Fibroblast of skin of left quadriceps (primary cell): ENCODE data around the gene TNNT1.
"Not testable (repeated sequence)": the region's sequence is repeated elsewhere in the genome, so short reads cannot be mapped to it uniquely, and the experiment has no call there.

Experiments used
- DNase-seq, 2 experiments: peaks; one replicate each; pipeline ENCODE4 v3.0.0-alpha.2; 2013; ENCODE audit warnings: low read depth in 2 of 2

The TNNT1 gene, protein sequence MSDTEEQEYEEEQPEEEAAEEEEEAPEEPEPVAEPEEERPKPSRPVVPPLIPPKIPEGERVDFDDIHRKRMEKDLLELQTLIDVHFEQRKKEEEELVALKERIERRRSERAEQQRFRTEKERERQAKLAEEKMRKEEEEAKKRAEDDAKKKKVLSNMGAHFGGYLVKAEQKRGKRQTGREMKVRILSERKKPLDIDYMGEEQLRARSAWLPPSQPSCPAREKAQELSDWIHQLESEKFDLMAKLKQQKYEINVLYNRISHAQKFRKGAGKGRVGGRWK

DNA sequence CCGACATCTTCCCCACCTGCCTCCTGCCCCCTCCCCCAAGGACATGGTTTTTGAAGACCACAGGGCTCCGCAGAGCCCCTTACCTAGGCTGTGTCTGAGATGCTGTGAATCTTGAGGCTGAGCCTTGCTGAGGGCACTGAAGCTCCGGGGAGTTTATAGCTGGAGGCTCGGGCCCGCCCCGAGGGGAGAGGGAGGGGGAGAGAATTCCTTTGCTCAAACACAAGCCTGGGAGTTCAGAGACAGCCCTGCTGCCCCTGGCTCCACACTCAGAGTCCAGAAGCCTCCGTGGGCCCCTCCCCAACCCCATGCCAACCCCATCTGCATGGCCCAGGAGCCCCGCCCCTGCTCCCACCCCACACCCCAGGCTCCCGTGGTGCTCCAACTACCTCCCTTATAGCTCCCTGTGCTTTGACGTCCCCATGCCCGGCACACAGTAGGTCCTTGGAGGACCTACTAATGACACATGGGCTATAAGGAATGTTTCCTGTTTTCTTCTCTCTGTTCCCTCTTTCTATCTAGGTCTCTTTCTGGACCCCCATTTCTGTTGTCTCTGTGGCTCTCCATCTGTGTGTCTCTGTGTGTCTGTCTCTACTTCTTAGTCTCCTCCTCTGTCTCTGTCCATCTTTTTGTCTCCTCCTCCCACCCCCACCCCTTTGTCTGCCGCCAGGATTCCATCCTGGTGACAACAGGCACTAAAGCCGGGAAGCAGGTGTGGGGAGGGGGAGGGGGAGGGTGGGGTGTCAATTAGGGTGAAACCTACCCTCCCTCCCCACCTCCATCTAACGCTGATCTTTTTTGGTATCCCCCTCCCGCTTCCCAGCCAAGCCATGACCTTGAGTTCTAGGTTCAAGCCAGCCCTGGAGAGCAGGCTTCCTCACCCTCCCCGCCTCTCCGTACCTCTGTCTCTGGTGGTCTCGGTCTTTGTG, at the start of gene TNNT1:
TNNT1 (minus strand) TSS at position 129 of the 926 bp plus-strand sequence. CDS start 2,049 bp downstream, outside the sequence.
- no peak for DNase-seq

DNA sequence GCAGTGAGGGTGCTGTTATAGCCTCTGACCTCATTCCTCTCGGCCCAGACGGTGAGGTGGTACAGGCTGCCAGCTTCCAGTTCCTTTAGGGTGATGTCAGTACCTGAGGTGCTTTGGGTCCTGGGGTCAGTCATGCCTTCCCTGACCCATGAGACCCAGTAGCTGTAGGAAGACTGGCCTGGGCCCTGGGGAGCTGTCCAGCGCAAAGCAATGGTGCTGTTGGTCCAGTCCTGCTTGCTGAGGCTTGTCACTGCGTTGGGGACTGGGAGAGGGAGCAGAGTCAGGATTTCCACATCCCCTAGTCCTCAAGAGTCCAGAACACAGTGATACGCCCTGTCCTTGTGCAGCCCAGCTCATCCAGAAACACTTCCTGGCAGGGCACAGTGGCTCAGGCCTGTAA, 49.6 kb upstream of the TNNT1 start:
- DNase-seq = no peak

DNA sequence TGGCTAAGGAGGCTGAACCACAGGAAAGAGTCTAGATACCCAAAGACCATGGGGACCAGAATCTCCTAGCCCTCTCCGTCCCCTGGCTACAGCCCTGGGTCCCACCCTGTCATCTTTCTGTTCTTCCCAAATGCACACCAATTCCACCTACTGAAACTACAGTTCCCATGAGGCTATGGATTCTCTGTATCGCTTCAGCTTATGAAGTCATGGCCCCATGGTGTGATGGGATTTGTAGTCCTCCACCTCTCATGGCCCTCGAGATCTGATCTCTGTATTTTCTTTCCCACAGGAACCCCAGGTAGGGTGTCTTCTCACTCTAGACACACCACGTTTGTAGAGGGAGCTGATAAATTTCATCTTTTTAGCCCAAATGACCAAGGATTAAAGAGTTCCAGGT, 48.5 kb upstream of the TNNT1 start:
- no peak for DNase-seq

DNA sequence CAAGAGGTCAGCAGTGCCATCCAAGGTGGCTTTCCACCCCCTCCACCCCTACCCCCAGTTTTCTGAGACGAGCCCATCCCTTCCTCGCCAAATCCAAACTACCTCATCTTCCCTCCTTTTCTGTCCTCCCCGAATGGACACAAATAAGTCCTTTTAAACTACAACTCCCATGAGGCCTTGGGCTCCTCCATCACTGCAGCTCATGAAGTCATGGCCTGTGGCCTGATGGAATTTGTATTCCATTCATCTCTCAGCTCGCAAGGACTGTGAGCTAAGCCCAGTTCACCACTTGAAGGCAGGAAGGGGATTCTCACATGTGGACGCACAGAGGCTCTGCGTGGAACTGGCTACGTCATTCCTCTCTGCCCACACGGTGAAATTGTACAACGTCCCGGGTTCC, 47.8 kb upstream of the TNNT1 start:
- DNase-seq = no peak

DNA sequence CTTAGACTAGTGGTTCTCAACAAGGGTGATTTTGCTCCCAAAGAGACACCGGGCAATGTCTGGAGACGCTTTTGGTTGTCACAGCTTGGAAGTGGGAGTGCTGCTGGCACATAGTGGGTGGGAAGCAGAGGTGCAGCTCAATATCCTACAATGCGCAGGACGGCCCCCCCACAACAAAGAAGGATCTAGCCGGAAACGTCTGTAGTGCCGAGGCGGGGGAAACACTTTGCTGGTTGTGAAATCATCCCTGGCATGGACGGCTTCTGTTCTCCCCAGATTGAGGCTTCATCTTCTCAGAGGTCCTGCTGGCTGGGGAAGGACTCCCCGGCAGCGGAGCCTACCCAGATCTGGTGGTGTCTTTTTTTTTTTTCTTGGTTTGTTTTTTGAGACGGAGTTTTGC, 44.5 kb upstream of the TNNT1 start:
- no peak for DNase-seq

DNA sequence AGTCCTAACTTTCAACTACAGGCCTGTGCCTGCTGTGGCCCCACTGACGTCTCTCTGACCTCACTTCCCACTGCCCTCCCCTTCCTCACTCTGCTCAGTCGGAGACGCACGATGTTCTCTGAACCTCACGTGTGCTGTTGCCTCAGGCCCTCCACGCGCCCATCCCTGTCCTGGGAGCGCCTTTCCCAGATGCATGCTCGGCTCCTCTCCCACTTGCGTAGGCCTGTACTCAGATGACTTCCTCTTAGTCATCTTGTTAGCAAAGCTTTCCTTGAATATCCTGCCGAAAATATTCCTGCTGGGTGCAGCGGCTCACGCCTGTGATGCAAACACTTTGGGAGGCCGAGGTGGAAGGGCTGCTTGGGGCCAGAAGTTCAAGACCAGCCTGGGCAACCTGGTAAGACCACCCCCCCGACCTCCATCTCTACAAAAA, 40.4 kb upstream of the TNNT1 start:
- peak; percentile 59 to 65 for DNase-seq

DNA sequence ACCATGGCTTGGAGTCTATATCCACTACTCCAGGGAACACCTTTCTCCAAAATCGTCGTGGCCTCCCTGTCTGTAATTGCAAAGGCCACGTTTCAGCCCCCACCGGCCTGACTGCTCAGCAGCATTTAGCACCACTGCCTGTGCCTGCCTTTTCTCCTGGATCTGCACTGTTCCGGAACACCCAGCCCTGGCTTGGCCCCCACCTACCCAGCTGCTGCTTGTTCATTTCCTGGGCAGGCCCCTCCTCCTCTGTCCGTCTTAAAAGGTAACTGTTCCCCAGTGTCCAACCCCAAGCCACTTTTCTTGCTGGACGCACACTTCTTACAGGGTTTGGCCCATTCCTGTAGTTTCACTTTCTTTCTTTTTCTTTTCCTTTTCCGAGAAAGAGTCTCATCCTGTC, 39.6 kb upstream of the TNNT1 start:
- no peak for DNase-seq

DNA sequence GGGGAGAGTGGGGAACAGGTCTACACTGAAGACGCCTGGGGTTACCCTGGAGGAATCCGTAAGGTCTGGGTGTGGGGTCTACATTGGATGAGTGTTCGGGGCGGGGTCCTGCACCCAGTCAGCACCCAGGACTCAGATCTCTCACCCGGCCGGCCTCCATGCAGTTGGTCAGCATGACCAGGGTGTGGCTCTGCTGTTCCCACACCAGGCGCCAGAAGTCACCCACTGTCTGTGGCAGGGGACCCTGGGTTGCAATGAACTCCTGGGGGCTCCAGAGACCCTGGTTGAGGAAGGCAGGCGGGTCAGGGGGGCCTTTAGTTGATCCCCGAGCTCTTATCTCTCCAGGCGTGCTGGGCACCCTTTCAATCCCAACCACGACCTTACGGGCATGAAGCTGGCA, 37.1 kb upstream of the TNNT1 start:
- no peak for DNase-seq

DNA sequence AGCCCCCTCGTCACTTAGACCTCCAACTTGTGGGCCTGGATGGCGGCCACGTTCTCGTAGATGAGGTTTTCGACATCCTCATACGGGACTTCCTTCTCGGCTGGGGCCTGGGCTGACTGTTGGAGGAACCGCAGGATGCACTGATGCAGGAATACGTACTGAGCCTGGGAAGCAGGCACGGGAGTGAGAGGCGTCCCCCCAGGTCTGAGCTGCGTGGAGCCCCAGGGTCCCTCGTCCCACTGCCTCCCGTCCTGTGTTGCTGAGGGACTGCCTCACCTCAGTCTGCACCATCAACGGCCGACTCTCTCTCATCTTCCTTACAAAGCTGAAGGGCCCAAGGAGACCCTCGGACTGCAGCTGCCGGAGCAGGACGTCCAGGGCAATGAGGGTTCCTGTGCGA, 32.7 kb upstream of the TNNT1 start:
- no peak for DNase-seq

DNA sequence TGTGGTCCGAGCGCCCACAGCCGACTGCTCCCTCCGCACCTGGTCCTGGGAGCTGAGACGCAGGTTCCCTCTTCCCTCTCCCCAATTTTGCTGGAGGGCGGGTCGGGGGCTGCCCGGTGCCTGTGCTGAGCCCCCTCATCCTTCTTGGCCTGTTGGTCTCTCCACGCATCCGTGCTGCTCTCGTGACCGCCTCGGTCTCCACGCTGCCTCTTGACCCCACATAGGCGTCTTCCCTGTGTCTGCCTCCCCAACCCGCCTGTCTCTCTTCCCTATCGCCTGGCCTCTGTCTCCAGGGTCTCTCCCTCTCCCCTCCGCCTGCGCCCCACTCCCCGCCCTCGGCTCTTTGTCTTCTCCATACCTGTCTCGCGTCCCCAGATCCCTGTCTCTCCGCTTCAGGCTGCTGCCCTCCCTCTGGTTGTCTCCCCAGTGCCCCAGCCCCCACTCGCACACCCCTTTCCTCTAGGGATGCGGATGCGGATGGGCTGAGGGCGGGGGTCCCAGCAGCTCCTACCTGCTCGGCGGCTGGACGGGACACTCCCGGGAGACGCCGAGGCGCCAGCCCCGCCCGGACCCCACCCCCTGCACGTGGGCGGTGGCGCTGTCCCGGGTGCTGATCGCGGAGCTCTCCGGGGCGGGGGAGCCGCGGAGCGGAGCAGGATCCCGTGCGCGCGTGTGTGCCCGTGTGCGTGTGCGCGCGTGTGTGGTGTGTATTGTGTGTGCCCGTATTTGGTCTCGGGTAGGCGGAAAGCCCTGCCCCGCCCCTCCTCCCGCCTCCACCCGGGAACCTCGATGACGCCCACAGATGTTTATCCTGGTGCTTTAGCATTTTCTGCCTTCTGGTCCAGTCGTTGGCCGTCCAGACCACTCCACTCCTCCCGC, 30.8 kb upstream of the TNNT1 start, which contains the start of gene SYT5:
SYT5 (minus strand) TSS at position 684 of the 879 bp plus-strand sequence. CDS start 1,248 bp downstream, outside the sequence.
- no peak for DNase-seq

DNA sequence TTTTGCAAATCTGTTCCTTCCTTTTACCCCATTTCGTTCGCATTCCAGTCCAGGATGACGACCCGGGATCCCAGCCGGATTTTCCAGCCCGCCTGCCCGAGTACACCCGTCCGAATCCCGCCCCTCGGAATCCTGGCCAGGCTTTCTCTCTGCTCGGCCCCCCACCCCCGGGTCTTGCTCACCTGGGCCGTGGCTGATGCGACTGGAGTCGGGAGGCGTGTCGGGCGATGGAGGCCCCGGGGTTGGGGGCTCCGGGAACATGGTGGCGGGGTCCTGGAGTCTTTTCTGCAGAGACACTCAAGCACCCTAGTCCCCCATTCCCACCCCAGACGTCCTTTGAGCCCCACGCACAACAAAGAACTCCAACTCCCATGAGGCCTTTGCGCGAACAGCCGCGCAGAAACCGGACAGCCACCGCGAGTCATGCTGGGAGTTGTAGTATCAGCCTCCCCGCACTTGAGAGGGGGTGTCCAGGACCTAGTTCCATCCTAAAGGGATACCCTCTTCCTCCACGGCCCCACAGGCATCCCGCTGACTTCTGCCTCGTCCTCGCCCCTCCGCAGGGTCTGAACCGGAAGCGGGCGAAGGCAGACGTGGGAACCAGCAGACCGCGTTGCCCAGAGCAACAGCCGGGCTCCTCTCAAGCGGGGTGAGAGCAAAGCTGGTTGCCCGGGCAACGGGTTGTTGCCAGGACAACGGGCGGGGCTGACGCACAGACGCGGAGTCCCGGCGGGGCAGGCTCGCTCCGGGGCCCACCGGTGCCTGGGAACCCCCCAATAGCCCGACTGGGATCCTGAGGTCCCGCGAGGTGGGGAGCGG, 30.0 kb upstream of the TNNT1 start:
- DNase-seq = peak; percentile 36 to 43

DNA sequence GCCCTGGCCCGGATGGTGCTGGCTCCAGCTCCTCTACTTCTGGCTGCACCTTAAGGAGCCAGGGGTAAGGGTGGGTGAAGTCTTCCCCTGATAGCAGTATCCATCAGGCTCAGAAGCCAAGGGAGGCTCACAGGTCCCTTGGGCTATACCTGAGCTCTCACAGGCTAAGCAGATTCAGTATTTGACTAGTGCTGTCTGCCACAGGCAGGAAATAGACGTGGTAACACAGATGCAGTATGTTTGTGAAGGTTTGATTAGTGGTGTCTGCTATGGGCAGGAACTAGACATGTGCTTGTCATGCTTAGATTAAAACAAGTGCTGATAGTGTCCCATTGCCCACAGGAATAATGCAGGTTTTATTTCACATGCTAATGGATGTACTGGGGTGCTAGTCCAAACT, 27.1 kb upstream of the TNNT1 start:
- DNase-seq = no peak

DNA sequence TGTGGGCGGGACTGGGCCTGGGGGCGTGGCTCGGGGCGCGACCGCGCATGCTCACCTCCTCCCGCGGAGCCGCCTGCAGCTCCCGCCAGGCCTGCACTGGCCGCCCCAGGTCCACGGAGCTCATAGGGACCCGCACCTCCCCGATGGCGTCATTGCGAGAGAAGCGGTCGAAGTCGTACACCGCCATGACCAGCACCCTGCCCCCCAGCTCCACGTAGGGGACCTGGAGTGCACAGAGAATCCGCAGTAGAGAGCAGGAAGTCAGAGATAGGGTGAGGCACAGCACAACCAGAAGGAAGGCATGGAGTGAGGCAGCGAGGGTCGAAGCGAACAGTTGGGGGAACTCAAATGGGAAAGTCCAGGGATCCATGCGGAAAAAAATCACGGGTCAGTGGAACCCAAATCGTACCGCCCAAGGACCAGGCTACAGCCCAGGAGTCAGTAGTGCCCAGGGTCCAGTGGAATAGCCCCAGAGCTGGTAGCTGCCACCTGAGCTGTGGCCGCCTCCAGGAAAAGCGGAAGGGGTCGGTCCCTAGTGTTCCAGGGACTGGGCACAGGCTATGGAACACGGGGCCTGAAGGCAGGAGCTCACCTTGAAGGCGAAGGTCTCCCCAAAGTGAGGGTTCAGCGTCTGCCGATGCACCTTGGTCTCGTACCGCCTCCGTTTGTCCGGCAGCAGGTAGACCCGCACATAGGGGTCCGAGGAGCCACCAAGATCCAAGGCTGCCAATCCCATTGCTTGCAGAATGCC, 26.3 kb upstream of the TNNT1 start:
- DNase-seq = no peak

DNA sequence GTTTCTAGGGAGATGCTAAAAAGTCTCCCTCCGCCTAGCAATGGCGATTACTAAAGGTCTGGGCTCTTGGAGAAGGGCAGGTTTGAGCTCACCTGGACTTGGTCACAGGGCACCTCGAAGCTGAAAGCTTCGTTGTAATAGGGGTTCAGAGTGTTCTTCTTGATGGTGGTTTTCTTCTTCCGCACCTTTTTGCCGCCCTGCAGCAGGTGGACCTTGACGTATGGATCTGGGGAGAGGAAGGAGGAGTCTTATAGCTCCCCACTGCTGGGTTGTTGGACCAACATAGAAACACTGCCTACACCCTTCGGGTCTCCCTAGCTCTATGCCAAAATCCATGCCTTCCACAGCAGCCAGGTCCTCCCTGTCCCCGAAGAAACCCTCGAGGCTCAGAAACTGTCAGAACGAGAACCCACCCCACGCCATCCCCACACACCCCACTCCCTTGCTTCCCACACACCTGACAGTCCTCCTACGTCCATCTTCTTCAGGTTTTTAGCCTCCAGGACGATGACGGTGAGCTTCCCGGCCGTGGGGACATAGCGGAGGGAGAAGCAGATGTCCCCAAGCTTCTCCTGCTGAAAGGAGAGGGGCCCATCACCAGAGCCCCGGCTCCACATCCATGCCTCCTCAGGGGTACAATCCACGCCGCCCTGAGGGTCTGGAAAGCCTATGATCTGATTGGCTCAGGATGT, 25.6 kb upstream of the TNNT1 start:
- DNase-seq = no peak

DNA sequence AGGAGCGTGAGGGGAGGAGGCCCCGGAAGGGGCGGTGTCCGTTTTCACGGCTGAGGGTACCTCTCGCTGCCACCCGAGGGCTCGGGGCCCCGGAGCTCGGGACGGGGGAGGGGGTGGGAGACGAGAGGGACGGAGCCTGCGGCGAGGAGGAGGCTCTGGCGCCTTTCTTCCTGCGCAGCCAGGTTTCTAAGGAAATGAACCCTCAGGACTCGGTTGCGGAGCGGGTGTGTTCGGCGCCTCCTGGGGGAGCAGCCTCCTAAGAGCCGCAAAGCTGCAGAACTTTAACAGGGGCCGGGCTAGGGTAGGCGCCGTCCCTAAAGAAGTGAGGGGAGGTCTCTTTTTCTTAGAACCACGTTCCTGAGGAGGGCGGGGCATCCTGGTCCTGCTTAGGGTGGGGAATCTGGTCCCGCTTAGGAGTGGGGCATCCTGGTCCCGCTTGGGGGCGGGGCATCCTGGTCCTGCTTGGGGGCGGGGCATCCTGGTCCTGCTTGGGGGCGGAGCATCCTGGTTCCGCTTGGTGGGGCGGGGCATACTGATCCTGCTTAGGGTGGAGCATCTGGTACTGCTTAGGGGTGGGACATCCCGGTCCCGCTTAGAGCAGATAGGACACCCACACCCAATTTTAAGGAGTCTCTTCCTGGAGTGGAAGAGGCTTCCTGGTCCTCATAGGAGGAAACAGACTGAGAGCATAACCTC, 24.9 kb upstream of the TNNT1 start:
- DNase-seq = peak; percentile 42

DNA sequence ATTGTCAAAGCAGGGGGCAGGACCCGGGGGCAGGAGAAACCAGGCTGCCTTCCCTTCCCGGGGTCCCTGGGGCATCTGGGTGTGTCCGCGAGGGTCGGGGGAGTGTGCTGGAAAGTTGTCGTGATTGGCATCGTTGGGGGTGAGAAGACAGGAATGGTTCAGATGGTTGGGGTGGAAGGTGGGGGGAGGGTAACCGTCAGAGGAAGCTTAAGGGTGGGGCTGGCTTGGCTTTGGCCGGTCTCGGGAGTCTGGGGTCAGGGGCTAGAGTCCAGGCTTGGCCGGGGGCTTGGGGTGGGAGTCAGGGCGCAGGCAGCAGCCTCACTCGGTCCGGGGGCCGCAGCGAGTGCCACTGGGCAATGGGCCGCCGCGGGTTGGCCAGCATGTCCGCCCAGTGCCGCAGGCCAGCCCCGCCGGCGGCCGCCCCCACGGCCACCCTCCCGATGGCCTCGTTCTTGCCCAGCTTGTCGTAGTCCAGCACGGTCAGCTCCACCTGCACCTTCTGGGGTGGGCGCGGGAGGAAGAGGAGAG, 24.2 kb upstream of the TNNT1 start:
- DNase-seq = no peak

DNA sequence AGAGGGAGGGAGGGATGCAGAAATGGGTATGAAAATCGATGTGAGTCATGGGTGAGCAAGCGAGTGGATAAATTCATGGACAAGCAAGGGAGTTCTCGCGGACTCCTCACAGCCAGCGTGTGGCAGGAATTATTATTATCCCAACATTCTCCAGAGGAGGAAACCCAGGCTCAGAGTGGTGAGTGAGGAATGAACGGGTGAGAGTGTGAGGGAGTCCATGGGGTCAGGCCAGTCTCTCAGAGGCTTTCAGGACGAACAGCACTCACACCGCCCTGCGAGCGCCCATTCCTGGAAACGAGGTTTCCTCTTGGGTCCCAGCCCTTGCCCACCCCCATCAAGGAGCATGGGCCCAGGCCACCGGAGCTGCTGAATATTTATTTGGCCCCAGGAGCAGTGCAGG, 23.7 kb upstream of the TNNT1 start:
- DNase-seq = peak in 1 of 2 experiments; percentile 27

DNA sequence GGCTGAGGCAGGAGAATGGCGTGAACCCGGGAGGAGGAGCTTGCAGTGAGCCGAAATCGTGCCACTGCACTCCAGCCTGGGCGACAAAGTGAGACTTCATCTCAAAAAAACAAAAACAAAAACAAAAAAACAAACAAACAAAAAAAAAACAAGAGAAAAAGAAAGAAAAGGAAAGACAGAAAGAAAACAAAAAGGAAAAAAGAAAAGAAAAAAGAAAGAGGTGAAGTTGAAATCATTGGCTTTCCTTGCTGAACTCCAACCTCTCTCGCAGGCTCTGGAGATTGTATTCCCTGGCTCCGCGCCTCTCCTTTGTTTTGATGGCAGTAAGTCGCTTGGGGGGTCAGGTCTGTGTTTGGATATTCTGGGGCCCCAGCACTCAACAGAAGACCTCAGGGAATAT, 23.3 kb upstream of the TNNT1 start:
- not testable (repeated sequence) for DNase-seq

DNA sequence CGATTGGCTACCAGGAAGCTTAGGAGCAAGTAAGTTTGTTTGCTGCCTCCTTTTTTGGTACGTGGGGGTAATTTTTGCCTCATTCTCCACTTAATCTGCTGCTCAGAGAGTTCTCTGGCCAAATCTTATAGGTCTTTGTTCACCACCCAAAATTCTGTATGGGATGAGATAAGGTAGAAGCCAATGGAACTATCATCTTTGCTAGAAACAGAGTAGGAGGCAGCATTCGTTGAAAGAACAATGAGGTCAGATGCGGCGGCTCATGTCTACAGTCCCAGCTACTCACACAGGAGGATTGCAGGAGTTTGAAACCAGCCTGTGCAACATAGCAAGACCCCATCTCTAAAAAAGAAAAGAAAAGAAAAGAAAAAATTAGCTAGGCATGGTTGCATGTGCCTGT, 22.4 kb upstream of the TNNT1 start:
- DNase-seq = no peak
